ENCODE measurements around the gene DMXL1.

The DMXL1 gene

GRCh38 chr5:119070828-119071560, at the start of gene DMXL1:
DMXL1 (plus strand) TSS chr5:119071087; CDS start chr5:119071570, 483 bp downstream.
- peak; percentile 95 for DNase-seq

- no peak for DNase-seq
Observed at GRCh38 chr5:119021149-119021732, 49.6 kb upstream of the DMXL1 start.

GRCh38 chr5:119022017-119022745, 48.7 kb upstream of the DMXL1 start:
- no peak for DNase-seq

GRCh38 chr5:119022773-119023172, 48.1 kb upstream of the DMXL1 start:
- no peak for DNase-seq

- no peak for DNase-seq
Observed at GRCh38 chr5:119028575-119028974, 42.3 kb upstream of the DMXL1 start.

- no peak for DNase-seq
Observed at GRCh38 chr5:119031011-119031886, 39.6 kb upstream of the DMXL1 start.

GRCh38 chr5:119031905-119032304, 39.0 kb upstream of the DMXL1 start:
- no peak for DNase-seq

- DNase-seq = no peak
Observed at GRCh38 chr5:119032656-119033055, 38.2 kb upstream of the DMXL1 start.

GRCh38 chr5:119033135-119033534, 37.8 kb upstream of the DMXL1 start:
- no peak for DNase-seq

- no peak for DNase-seq
Observed at GRCh38 chr5:119036101-119036762, 34.7 kb upstream of the DMXL1 start.

- no peak for DNase-seq
Observed at GRCh38 chr5:119037496-119038215, 33.2 kb upstream of the DMXL1 start.

- DNase-seq = no peak
Observed at GRCh38 chr5:119048246-119048645, 22.6 kb upstream of the DMXL1 start.

GRCh38 chr5:119049824-119050449, 20.9 kb upstream of the DMXL1 start:
- DNase-seq = no peak

GRCh38 chr5:119054101-119054500, 16.8 kb upstream of the DMXL1 start:
- no peak for DNase-seq

GRCh38 chr5:119055294-119055693, 15.6 kb upstream of the DMXL1 start:
- DNase-seq = no peak

- DNase-seq = no peak
Observed at GRCh38 chr5:119058979-119059529, 11.8 kb upstream of the DMXL1 start.

- DNase-seq = no peak
Observed at GRCh38 chr5:119059740-119060255, 11.1 kb upstream of the DMXL1 start.

GRCh38 chr5:119063579-119064379, 7.1 kb upstream of the DMXL1 start:
- no peak for DNase-seq

GRCh38 chr5:119067450-119067849, 3.4 kb upstream of the DMXL1 start:
- DNase-seq = no peak

- DNase-seq = peak; percentile 63
Observed at GRCh38 chr5:119070578-119070827, 384 bp upstream of the DMXL1 start.

Measured in NCI-H1092 (cell line).